ENCODE data around the gene C10orf90. TPM values are rescaled to one million over a fixed set of nuclear protein-coding genes. Genes with fewer than 3 reads are reported as not detected.
"Not testable (repeated sequence)": the region's sequence is repeated elsewhere in the genome, so short reads cannot be mapped to it uniquely, and the experiment has no call there.

The C10orf90 gene
- total RNA-seq, 2 experiments from 2014 or later, result not detected

GRCh38 chr10:126561294-126561920, 109.1 kb downstream of the C10orf90 start:
- Mint-ChIP-seq H3K36me3 (no peaks in the 10 kb centered on the region), H3K4me3 (no peak overlapping the region), H3K9me3 (no peaks in the 10 kb centered on the region), H3K27me3 (no peaks in the 10 kb centered on the region), H3K27ac (no peak overlapping the region), H3K4me1 (no peaks in the 10 kb centered on the region)
- POLR2A ChIA-PET, result no interaction called here
- ATAC-seq (ENCODE audit: low read depth) (no peak), DNase-seq (no peak)

- peaks cover 2% of the 10 kb centered on the region for H3K9me3 Mint-ChIP-seq
- DNase-seq, result no peak
Observed at GRCh38 chr10:126558881-126559280, 111.6 kb downstream of the C10orf90 start.

GRCh38 chr10:126551202-126551601, 119.3 kb downstream of the C10orf90 start:
- no peak overlapping the region for H3K27ac Mint-ChIP-seq
- no peak overlapping the region for H3K4me3 Mint-ChIP-seq
- peaks cover 2% of the 10 kb centered on the region for H3K9me3 Mint-ChIP-seq
- DNase-seq (no peak), ATAC-seq (ENCODE audit: low read depth) (no peak)
- no peaks in the 10 kb centered on the region for H3K27me3 Mint-ChIP-seq
- H3K4me1 Mint-ChIP-seq, result no peaks in the 10 kb centered on the region
- H3K36me3 Mint-ChIP-seq, result no peaks in the 10 kb centered on the region
- POLR2A ChIA-PET, result no interaction called here

More at GRCh38 chr10:126558881-126559280, 111.6 kb downstream of the C10orf90 start:
- H3K36me3 Mint-ChIP-seq, result no peaks in the 10 kb centered on the region
- H3K4me3 Mint-ChIP-seq, result no peak overlapping the region
- ATAC-seq (ENCODE audit: low read depth), result no peak
- H3K27ac Mint-ChIP-seq, result no peak overlapping the region
- no peaks in the 10 kb centered on the region for H3K4me1 Mint-ChIP-seq
- POLR2A ChIA-PET, result no interaction called here
- no peaks in the 10 kb centered on the region for H3K27me3 Mint-ChIP-seq

- H3K4me1 Mint-ChIP-seq; H3K9me3 Mint-ChIP-seq; H3K36me3 Mint-ChIP-seq; POLR2A ChIA-PET; H3K27ac Mint-ChIP-seq; ATAC-seq (ENCODE audit: low read depth); DNase-seq; H3K27me3 Mint-ChIP-seq; H3K4me3 Mint-ChIP-seq: not testable (repeated sequence)
Observed at GRCh38 chr10:126550586-126550985, 119.9 kb downstream of the C10orf90 start.

GRCh38 chr10:126549344-126549743, 121.1 kb downstream of the C10orf90 start:
- Mint-ChIP-seq H3K27me3 (no peaks in the 10 kb centered on the region), H3K4me1 (no peaks in the 10 kb centered on the region), H3K36me3 (no peaks in the 10 kb centered on the region), H3K9me3 (no peaks in the 10 kb centered on the region), H3K27ac (no peak overlapping the region), H3K4me3 (no peak overlapping the region)
- DNase-seq (no peak), ATAC-seq (ENCODE audit: low read depth) (no peak)
- POLR2A ChIA-PET, result no interaction called here

GRCh38 chr10:126544565-126544964, 125.9 kb downstream of the C10orf90 start:
- DNase-seq (no peak), ATAC-seq (ENCODE audit: low read depth) (no peak)
- H3K4me3 Mint-ChIP-seq, result no peak overlapping the region
- peaks cover 2% of the 10 kb centered on the region for H3K27me3 Mint-ChIP-seq
- H3K9me3 Mint-ChIP-seq, result no peaks in the 10 kb centered on the region
- no peak overlapping the region for H3K27ac Mint-ChIP-seq
- no peaks in the 10 kb centered on the region for H3K4me1 Mint-ChIP-seq
- POLR2A ChIA-PET, result no interaction called here
- H3K36me3 Mint-ChIP-seq, result no peaks in the 10 kb centered on the region

GRCh38 chr10:126538439-126539135, 131.9 kb downstream of the C10orf90 start:
- DNase-seq (no peak), ATAC-seq (ENCODE audit: low read depth) (no peak)
- no peak overlapping the region for H3K4me3 Mint-ChIP-seq
- H3K36me3 Mint-ChIP-seq, result no peaks in the 10 kb centered on the region
- no peaks in the 10 kb centered on the region for H3K9me3 Mint-ChIP-seq
- H3K27ac Mint-ChIP-seq, result no peak overlapping the region
- peaks cover 2% of the 10 kb centered on the region for H3K27me3 Mint-ChIP-seq
- POLR2A ChIA-PET, result no interaction called here
- H3K4me1 Mint-ChIP-seq, result no peaks in the 10 kb centered on the region

GRCh38 chr10:126536656-126537055, 133.8 kb downstream of the C10orf90 start:
- POLR2A ChIA-PET, result no interaction called here
- Mint-ChIP-seq H3K27ac (no peak overlapping the region), H3K4me3 (no peak overlapping the region), H3K36me3 (no peaks in the 10 kb centered on the region), H3K9me3 (no peaks in the 10 kb centered on the region), H3K27me3 (peaks cover 2% of the 10 kb centered on the region), H3K4me1 (no peaks in the 10 kb centered on the region)
- no peak for ATAC-seq (ENCODE audit: low read depth)
- no peak for DNase-seq

- H3K9me3 Mint-ChIP-seq, result no peaks in the 10 kb centered on the region
Observed at GRCh38 chr10:126536148-126536547, 134.3 kb downstream of the C10orf90 start.

GRCh38 chr10:126533644-126534043, 136.8 kb downstream of the C10orf90 start:
- Mint-ChIP-seq H3K27me3 (no peaks in the 10 kb centered on the region), H3K4me3 (no peak overlapping the region), H3K27ac (no peak overlapping the region), H3K4me1 (no peaks in the 10 kb centered on the region), H3K9me3 (no peaks in the 10 kb centered on the region), H3K36me3 (no peaks in the 10 kb centered on the region)
- ATAC-seq (ENCODE audit: low read depth), result no peak
- no peak for DNase-seq
- POLR2A ChIA-PET, result no interaction called here

More at GRCh38 chr10:126536148-126536547, 134.3 kb downstream of the C10orf90 start:
- Mint-ChIP-seq H3K4me1 (no peaks in the 10 kb centered on the region), H3K36me3 (no peaks in the 10 kb centered on the region), H3K4me3 (no peak overlapping the region), H3K27me3 (peaks cover 2% of the 10 kb centered on the region), H3K27ac (no peak overlapping the region)
- DNase-seq (no peak), ATAC-seq (ENCODE audit: low read depth) (no peak)
- POLR2A ChIA-PET, result no interaction called here

- peaks cover 1% of the 10 kb centered on the region for H3K27me3 Mint-ChIP-seq
- no peak overlapping the region for H3K4me3 Mint-ChIP-seq
- H3K36me3 Mint-ChIP-seq, result no peaks in the 10 kb centered on the region
- H3K9me3 Mint-ChIP-seq, result no peaks in the 10 kb centered on the region
- no peaks in the 10 kb centered on the region for H3K4me1 Mint-ChIP-seq
- H3K27ac Mint-ChIP-seq, result no peak overlapping the region
- POLR2A ChIA-PET, result no interaction called here
- DNase-seq (no peak), ATAC-seq (ENCODE audit: low read depth) (no peak)
Observed at GRCh38 chr10:126528315-126528835, 142.1 kb downstream of the C10orf90 start.

- no peak for ATAC-seq (ENCODE audit: low read depth)
- DNase-seq, result no peak
- Mint-ChIP-seq H3K4me1 (no peaks in the 10 kb centered on the region), H3K9me3 (no peaks in the 10 kb centered on the region), H3K36me3 (no peaks in the 10 kb centered on the region), H3K27me3 (peaks cover 1% of the 10 kb centered on the region), H3K4me3 (no peak overlapping the region), H3K27ac (no peak overlapping the region)
- POLR2A ChIA-PET, result no interaction called here
Observed at GRCh38 chr10:126527645-126528314, 142.7 kb downstream of the C10orf90 start.

- no peaks in the 10 kb centered on the region for H3K9me3 Mint-ChIP-seq
- H3K36me3 Mint-ChIP-seq, result no peaks in the 10 kb centered on the region
- ATAC-seq (ENCODE audit: low read depth) (no peak), DNase-seq (no peak)
- H3K4me3 Mint-ChIP-seq, result no peak overlapping the region
- no peaks in the 10 kb centered on the region for H3K4me1 Mint-ChIP-seq
- no peak overlapping the region for H3K27ac Mint-ChIP-seq
- H3K27me3 Mint-ChIP-seq, result peaks cover 1% of the 10 kb centered on the region
- POLR2A ChIA-PET, result no interaction called here
Observed at GRCh38 chr10:126525326-126525725, 145.2 kb downstream of the C10orf90 start.

- DNase-seq (no peak), ATAC-seq (ENCODE audit: low read depth) (no peak)
- Mint-ChIP-seq H3K36me3 (no peaks in the 10 kb centered on the region), H3K9me3 (no peaks in the 10 kb centered on the region), H3K27me3 (peaks cover 1% of the 10 kb centered on the region), H3K4me1 (no peaks in the 10 kb centered on the region), H3K4me3 (no peak overlapping the region), H3K27ac (no peak overlapping the region)
- POLR2A ChIA-PET, result no interaction called here
Observed at GRCh38 chr10:126524526-126524925, 146.0 kb downstream of the C10orf90 start.
